Stimulated activated naive CD4-positive, alpha-beta T cell treated with Interleukin-2 at 50 U/mL for 16 hours (primary cell): ENCODE measurements around the gene SLC30A1.
"Not testable (repeated sequence)": the region's sequence is repeated elsewhere in the genome, so short reads cannot be mapped to it uniquely, and the experiment has no call there.

Experiments used
- DNase-seq: peaks from one replicate; lab custom pipeline; 2025; lab: John Stamatoyannopoulos, UW

SLC30A1 gene

DNA sequence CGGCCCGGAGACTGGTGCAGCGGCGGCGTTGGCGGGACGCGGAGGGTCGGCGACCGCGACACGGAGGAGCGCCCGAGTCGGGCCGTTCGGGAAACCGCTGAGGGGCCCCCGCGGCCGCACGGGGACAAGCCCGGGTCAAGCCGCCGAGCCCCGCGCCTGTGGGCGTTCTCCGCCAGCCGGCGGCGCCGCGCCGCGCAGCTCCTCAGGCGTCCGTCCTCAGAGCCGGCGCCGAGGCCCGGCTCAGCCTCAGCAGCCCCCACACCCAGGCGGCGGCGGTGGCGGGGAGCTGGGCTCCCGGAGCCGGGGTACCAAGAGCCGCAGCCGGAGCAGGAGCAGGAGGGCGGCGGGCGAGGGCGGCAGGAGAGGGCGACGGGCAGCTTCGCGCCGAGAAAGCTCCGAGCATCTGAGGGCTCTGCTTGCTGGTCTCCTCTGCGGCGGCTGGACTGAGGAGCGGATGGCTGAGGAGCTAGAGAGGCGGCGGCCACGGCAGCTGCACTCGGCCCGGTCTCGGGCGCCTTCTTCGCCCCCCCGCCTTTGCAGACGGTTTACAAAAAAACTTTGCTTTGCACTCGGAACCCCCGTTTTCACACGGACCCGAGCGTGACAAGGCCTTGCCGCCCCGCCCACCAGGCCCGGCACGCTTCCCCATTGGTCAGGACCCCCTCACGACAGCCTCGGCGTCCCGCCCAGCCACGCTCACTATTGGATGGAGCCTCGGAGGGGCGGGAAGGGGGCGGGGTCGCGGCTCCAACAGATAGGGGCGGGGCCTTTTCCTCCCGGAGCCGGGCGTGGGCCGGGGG, at the start of gene SLC30A1:
SLC30A1 (minus strand) TSS at position 522 of the 800 bp plus-strand sequence. CDS start 549 bp downstream, outside the sequence.
- peak; percentile 99 for DNase-seq

- DNase-seq, result no peak
These were observed 49.5 kb upstream of the SLC30A1 start for GRCh38 chr1:211628417-211628816.

GRCh38 chr1:211627259-211627658, 48.3 kb upstream of the SLC30A1 start:
- no peak for DNase-seq

DNA sequence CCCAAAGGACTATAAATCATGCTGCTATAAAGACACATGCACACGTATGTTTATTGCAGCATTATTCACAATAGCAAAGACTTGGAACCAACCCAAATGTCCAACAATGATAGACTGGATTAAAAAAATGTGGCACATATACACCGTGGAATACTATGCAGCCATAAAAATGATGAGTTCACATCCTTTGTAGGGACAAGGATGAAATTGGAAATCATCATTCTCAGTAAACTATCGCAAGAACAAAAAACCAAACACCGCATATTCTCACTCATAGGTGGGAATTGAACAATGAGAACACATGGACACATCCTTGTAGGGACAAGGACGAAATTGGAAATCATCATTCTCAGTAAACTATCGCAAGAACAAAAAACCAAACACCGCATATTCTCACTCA, 46.9 kb upstream of the SLC30A1 start:
- DNase-seq, result not testable (repeated sequence)

DNA sequence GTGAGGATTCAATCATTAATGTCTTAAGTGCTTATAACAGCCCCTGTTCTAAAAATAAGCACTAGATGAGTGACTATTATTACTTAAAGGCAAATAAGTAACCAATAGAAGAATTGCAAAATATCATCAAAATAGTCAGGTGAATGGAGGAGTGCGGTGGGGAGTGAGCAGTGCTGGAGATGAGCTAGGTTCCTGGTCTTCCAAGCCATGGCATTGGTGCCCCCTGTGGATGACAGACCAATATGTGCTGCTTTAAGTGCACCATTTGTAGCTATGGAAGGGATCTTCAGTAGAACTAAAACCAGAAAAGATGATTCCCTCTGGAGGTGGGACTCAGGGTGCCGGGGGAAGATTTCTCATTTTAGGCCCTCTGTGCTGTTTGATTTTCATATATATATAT, 46.1 kb upstream of the SLC30A1 start:
- DNase-seq, result no peak

GRCh38 chr1:211623515-211623914, 44.6 kb upstream of the SLC30A1 start:
- DNase-seq, result no peak

GRCh38 chr1:211621447-211622198, 42.7 kb upstream of the SLC30A1 start:
- no peak for DNase-seq

- no peak for DNase-seq
These were observed 41.1 kb upstream of the SLC30A1 start for GRCh38 chr1:211620097-211620496.

GRCh38 chr1:211619033-211619996, 40.4 kb upstream of the SLC30A1 start:
- no peak for DNase-seq

DNA sequence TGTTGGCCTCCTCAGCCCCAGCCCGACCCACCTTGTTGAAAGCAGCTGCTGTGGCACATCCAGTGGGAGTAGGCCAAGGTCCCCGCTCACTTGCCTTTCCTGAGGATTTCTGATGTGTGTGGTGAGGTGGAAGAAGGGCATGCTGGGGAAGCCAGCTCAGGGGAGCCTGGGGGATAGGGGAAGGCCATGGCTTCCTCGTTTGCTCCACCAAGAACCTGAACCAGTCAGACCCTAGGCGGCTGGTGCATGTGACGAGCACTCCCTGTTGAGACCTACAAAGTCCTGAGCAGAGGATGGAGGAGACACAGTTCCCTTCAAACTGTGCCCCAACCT, 38.0 kb upstream of the SLC30A1 start:
- DNase-seq, result no peak

- DNase-seq, result no peak
These were observed 37.4 kb upstream of the SLC30A1 start for GRCh38 chr1:211616231-211616964.

DNA sequence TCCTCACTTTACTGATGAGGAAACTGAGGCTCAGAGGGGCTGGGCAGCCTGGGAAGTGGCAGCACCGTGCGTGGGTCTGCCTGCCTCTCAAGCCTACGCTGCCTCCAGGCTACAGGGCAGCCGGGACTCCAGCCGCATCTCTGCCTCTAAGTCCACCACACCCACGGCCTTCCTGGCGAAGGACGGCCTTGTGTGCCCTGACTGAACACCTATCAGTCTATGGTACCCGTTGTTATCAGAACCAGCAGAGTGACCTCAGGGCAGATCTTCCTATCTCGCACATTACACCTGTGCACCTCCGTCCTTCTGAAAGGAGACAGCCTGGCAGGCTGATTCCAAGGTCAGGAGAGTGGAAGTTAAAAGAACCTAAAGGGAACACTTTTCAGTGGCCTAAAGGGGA, 35.7 kb upstream of the SLC30A1 start:
- DNase-seq, result no peak

DNA sequence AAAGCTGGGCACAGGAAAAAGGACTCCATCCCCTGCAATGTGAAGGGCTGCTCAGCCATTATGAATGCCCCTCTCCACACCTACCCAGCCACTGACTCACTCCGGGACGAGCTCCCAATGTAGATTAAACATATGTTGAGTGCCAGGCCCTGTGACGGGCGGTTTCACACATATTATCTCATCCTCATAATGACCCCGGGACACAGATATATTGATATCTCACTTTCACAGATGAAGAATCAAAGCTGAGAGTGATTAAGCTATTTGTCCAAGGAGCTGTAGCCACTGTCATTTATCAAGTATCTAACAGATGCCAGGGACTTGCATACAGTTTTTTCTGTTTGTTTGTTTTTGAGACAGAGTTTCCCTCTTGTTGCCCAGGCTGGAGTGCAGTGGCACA, 35.0 kb upstream of the SLC30A1 start:
- DNase-seq, result no peak

DNA sequence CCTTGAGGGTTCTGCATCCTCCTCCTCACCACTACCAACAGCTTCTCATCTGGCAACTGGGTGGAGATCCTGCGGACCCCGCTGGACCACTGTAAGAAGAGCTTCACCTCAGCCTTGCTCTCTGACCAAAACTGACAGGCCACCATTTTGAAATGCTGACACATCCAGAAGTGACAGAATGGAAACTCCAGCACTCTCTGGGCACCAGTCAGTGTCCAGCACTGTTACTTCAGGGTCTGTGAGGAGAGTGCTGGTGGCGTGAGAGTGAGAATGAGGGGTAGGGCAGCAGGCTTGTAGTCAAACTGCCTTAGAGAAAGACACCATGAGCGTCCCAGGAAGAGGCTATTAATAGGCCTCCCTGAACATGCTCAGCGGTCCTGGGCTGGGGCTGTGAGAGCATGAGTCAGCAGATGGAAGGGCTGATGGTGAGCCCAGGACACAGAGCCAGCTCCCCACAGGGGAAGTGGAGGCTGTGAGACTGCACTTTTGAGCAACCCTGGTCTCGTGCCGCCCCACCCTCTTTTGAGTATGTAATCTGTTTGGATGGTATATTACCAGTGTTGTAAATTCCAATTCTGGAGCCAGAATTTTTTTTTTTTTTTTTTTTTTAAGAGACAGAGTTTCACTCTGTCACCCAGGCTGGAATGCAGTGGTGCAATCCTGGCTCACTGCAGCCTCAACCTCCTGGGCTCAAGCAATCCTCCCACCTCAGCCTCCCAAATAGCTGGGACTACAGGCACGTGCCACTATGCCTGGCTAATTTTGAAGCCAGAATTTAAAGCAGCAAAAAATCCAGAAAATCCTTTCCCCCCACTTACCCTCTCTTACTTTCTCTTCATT, 34.4 kb upstream of the SLC30A1 start:
- DNase-seq, result no peak

- DNase-seq, result no peak
These were observed 33.8 kb upstream of the SLC30A1 start for GRCh38 chr1:211612786-211613107.

GRCh38 chr1:211611818-211612217, 32.9 kb upstream of the SLC30A1 start:
- DNase-seq, result no peak

- no peak for DNase-seq
These were observed 32.0 kb upstream of the SLC30A1 start for GRCh38 chr1:211610779-211611556.

GRCh38 chr1:211609120-211610024, 30.4 kb upstream of the SLC30A1 start:
- no peak for DNase-seq
